SK-N-SH (cell line): ENCODE measurements around the gene TNFRSF14.

ENCODE experiments used
- CTCF ChIP-seq: fragments of 200-600 bp; sonication (generic); IDR thresholded peaks from 2 replicates; pipeline ENCODE4 v1.6.1; 2017; ENCODE audit warnings: antibody characterized with exemption, mild to moderate bottlenecking, moderate library complexity
- JUND ChIP-seq: IDR thresholded peaks from 2 replicates; pipeline ENCODE4 v1.4.0; 2012
- POLR2AphosphoS5 ChIP-seq: IDR thresholded peaks from 2 replicates; pipeline ENCODE4 v1.6.1; 2012; ENCODE audit warnings: low read depth, low read length
- RCOR1 ChIP-seq: fragments of 150-350 bp; IDR thresholded peaks from 2 replicates; pipeline ENCODE4 v1.6.1; 2017; ENCODE audit warnings: antibody characterized with exemption, low read length
- RFX5 ChIP-seq: IDR thresholded peaks from 2 replicates; pipeline ENCODE4 v1.6.1; 2012; ENCODE audit warnings: mild to moderate bottlenecking, improper control_type of control experiment, low read length
- SMC3 ChIP-seq: IDR thresholded peaks from 2 replicates; pipeline ENCODE4 v1.6.1; 2012; ENCODE audit warnings: low read depth, low read length, improper control_type of control experiment
- USF2 ChIP-seq: fragments of 150-350 bp; IDR thresholded peaks from 2 replicates; pipeline ENCODE4 v1.6.1; 2017; ENCODE audit warnings: antibody characterized with exemption, low read length, low read depth, borderline replicate concordance
- YY1 ChIP-seq: IDR thresholded peaks from 2 replicates; pipeline ENCODE4 v1.4.0; 2012; ENCODE audit warnings: low read depth, mild to moderate bottlenecking

DNA sequence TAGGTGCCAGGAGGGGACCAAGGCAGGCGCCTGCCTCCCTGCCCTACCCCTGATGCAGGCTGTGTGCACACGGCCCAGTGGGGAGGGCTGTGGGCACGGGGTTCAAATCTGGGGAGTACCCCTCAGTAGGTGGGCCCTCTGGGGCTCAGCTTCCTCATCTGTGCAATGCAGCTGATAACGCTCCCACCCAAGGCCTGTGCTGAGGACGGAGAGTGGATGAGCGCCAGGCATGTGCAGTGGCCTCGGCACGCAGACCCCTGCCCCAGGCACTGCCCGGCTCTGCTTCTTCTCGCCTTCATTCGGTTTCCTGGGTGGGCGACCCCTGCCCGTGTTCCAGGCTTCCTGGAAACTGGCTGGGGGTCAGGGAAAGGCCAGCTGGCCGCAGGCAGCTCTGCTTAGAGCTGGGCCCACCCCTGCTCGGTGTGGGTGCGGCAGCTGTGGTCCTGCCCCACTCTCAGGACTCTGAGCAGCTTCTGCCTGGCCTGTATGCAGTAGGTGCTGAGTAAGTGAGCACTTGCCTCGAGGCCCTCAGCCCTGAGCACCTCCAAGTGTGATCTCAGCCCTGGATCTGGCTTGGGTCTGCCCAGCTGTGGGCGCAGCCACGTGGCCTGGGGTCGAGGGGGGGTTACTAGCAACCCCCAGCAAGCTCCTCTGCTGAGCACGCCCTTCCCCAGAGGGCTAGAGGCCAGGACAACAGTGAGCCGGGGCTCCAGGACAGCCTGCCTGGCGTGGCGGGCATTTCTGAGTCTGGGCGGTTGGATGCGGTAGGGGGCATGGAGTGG is 11.9 kb upstream of the TNFRSF14 start:
- TF ChIP-seq RFX5 (no peak), CTCF (no peak), YY1 (no peak), USF2 (no peak), RCOR1 (no peak), SMC3 (no peak), JUND (no peak), POLR2AphosphoS5 (no peak)
